Esophagus muscularis mucosa (tissue), 3 donors: Measurements from ENCODE around the gene C15orf62.

Experiments
- CTCF ChIP-seq, 3 experiments: fragments of 200-600 bp in 2 of 3; fragments of 450-650 bp in 1 of 3; sonication (generic) in 2 of 3; IDR thresholded peaks; one replicate each; pipeline ENCODE4 v1.5.1; 2017 to 2019; ENCODE audit warnings: antibody characterized with exemption in 3 of 3, mild to moderate bottlenecking in 2 of 3, moderate library complexity in 1 of 3
- POLR2A ChIP-seq: fragments of 450-650 bp; IDR thresholded peaks from one replicate; pipeline ENCODE4 v1.6.1; 2017; ENCODE audit warnings: antibody characterized with exemption, moderate library complexity, mild to moderate bottlenecking, low read depth

GRCh38 chr15:40773902-40774301 lies 4.1 kb downstream of the C15orf62 start:
- TF ChIP-seq CTCF (IDR thresholded peaks at IDR 0.05) (no peak), POLR2A (no peak)
